ENCODE results near the gene CEP97.

- TF ChIP-seq, protein P1, sequence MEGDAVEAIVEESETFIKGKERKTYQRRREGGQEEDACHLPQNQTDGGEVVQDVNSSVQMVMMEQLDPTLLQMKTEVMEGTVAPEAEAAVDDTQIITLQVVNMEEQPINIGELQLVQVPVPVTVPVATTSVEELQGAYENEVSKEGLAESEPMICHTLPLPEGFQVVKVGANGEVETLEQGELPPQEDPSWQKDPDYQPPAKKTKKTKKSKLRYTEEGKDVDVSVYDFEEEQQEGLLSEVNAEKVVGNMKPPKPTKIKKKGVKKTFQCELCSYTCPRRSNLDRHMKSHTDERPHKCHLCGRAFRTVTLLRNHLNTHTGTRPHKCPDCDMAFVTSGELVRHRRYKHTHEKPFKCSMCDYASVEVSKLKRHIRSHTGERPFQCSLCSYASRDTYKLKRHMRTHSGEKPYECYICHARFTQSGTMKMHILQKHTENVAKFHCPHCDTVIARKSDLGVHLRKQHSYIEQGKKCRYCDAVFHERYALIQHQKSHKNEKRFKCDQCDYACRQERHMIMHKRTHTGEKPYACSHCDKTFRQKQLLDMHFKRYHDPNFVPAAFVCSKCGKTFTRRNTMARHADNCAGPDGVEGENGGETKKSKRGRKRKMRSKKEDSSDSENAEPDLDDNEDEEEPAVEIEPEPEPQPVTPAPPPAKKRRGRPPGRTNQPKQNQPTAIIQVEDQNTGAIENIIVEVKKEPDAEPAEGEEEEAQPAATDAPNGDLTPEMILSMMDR (IDR thresholded peaks at IDR 0.05; ENCODE audit: low read depth, low read length, poor library complexity, severe bottlenecking): no peak
- TF ChIP-seq EZH2phosphoT487 (IDR thresholded peaks at IDR 0.05; ENCODE audit: borderline replicate concordance, low read length): no peak
Observed at GRCh38 chr3:101817992-101818391, 93.6 kb downstream of the CEP97 start.

Data from DOHH2 (cell line).